B cell (primary cell): ENCODE measurements around the gene SAMD10.

ENCODE experiments used
- CTCF ChIP-seq: fragments of 200-600 bp; IDR thresholded peaks from one replicate; pipeline ENCODE4 v1.8.0; 2022; ENCODE audit warnings: antibody characterized with exemption, mild to moderate bottlenecking
- EZH2 ChIP-seq: IDR thresholded peaks from 2 replicates; pipeline ENCODE4 v1.6.1; 2012; ENCODE audit warnings: borderline replicate concordance, low read depth, mild to moderate bottlenecking, moderate library complexity, low read length; ENCODE audit not compliant: insufficient read depth, poor library complexity, severe bottlenecking

GRCh38 chr20:63958964-63959698 is 20.3 kb downstream of the SAMD10 start:
- TF ChIP-seq EZH2: no peak
- TF ChIP-seq CTCF: no peak
